HG02981 (cell line): ENCODE measurements around the gene MEPE.

Source experiments
- ATAC-seq: cut with Tn5 transposase; IDR thresholded peaks from one replicate; pipeline ENCODE4 v1.9.1; 2021; ENCODE audit warnings: mild to moderate bottlenecking, moderate library complexity; ENCODE audit not compliant: unreplicated experiment

MEPE gene

DNA sequence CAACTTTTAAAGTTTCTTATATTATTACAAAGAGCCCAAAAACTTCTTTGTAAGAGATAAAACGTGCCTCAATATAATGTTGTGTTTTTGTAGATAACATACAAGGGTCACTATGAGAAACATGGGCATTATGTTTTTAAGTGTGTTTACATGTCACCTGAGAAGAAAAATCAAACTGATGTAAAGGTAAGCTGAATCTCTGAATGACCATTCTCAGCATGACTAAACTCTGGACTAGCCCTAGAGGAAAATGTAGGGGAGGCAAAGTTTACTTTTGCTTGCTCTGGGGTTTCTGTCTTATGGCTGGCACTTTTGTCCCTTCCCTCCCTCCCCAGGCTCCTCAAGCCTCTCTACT, 6.8 kb downstream of the MEPE start:
- no peak for ATAC-seq

DNA sequence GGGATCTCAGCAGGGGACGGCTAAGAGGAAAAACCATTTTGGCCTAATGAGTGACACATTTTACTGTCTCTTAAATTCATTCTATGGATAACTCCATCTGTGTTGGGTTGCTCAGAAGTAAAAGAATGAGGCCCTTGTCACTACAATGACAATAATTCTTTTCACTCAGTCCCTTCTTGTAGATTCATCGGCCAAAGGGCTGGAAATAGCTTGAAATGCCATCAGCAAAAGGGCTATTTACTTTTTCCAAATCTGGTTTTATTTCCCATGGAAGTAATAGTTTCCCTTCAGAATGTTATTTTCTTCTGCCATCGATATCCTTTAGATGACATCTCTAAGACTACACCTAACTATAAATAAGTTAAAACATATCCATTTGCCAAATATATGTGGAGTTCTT, 7.4 kb downstream of the MEPE start:
- ATAC-seq, result no peak

DNA sequence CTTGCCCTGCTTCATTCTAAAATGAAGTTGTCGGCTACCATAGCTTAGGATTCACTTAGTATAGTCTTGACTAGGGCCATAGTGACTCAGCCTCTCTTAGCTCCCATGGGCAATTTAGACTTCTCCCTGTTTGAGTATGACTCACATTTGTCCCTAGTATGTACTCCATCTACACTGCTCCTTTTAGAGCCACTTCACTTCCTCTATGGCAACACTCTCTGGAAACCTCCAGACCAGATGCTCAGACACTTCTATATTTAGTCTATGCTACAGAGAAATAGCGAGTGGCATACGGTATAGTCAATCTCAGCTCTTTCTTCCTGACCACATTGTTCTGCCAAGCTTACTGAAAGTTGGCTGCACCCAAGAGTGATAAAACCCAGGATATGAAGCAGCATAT, 11.2 kb downstream of the MEPE start:
- no peak for ATAC-seq

DNA sequence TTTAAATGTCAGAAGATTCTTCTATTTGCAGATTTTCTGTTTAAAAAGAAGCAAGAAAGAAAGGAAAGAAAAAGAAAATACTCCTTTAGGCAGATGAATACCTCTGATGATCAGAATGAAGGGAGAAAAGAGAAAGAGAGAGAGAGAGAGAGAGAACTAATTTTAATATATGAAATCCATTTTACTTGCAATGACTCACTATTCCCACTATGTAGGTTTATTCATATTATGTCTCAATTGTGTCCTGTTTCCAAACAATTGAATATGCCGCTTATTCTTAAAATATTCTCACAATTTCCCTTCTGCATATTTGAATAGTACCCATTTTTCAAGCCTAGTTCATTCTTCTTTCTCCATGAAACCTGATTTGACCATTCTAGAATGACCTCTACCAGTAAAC, 11.7 kb downstream of the MEPE start:
- ATAC-seq, result no peak

DNA sequence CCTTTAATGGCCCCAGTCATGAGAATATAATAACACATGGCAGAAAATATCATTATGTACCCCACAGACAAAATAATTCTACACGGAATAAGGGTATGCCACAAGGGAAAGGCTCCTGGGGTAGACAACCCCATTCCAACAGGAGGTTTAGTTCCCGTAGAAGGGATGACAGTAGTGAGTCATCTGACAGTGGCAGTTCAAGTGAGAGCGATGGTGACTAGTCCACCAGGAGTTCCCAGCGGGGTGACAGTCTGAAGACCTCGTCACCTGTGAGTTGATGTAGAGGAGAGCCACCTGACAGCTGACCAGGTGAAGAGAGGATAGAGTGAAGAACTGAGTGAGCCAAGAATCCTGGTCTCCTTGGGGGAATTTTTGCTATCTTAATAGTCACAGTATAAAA, 13.5 kb downstream of the MEPE start:
- ATAC-seq, result no peak

DNA sequence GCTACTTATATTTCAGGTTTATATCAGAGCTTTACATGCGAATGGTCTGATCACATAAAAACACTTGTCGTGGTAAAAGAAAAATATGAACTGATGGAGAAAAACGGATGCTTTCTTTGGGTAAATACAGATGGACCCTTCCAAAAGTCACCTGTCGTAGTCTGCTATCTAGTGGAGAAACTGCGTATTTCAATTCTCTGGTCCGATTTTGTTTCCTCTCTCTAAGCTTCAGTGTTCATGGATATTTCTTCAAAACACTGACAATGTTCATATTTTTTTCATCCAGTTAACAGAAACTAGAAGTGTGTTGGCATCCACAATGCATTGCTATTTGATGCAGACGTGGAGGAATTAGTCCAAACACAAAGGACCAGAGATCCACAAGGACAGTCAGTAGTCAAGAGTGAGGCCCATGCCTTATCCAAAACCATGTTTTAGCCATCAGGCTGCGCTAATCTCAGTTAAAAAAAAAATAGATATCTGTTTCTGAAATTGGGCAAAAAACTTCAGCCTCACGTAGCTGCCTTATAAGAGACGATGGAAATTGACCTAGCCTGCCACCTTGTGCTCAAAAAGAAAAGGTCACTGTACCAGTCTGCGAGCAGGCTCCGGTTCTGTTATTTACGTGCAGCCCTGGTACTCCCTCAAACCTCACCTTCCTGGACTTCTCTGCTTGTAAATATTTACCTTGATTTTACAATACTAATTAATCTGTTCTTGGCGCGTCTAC, 16.0 kb downstream of the MEPE start:
- ATAC-seq, result peak; percentile 86

DNA sequence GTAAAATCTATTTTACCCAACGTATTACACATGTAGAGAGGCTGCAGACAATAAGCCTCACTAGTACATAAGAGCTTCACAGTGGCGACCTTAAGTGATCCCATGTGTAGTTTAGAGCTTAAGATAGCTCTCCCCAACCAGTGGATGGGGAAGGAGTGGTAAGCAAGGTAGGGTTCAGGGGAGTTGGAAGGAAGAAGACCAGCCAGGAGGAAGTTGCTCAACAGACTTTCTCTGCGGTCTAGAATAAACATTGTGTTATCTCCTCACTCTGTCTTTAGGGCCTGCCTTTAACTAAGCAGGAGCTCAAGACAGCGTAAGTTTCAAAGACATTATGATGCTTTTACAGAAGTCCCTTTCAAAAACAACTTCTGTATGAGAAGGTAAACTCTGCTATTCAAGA, 16.8 kb downstream of the MEPE start:
- no peak for ATAC-seq

DNA sequence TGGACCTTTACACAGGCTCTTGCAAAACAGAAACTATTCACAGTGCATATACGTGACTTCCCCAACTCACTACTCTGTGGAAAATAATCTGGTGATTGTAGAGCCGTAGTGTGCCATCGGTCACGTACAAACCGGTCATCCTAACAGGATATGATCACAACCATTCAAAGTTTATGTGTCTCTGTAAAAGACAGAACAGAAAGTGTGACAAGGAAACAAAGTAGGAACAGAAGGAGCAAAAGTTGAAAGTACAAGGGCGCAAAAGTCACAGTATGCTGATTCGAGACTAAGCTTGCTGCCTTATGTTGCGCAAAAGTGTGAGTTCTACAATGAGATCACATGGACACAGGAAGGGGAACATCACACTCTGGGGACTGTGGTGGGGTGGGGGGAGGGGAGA, 18.6 kb downstream of the MEPE start:
- no peak for ATAC-seq

DNA sequence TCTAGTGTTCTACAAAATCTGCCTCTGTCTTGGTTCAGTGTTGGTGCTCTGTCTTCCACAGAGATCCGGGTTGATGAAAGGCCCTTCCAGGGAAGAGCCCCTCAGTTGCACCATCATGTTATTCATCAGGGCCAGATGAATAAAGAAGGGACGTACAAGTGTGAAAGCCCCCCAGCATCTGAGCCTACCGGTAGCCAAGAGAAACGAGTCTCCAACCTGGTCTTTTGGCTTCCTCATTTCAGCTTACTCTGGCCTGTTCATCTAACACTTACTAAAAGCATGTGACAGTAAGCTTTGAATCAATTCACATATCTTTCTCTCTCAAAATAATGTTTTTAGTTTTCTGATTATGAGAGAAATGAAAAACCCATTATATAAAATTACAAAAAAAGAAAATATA, 19.2 kb downstream of the MEPE start:
- ATAC-seq, result no peak

DNA sequence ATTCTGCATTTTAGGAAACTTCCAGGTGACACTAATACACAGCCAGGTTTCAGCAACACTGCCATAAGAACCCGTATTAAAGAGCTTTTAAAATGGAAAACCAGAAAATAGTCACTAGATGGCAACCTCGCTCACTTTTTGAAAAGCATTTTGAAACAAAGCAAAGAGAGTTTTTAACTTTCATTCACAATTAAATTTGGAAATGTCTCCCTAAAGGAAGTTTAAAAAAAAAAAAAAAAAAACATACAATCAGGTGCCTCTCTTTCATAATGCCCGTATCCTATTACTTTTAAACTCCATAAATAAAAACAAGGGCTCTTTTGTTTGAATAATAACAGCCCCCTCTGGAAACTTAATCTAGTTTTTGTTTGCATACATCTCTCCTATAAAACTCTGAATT, 20.3 kb downstream of the MEPE start:
- ATAC-seq, result no peak

DNA sequence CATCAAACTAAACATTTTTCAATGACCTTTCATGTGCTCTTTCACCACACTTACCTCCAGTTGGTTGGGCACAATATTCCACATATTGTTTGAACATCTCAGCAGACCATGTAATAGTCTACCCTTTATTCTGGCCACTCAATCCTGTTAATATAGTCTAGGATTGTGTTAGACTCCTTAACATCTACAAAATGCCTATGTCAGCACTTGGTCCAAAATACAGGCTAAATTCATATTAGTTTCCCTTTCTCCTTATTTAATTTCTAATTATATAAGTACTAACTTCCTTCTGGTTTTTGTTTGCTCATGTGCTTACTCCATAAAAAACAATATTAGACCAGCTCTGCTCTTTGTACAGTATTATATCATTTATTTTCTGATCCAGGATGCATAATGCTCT, 21.1 kb downstream of the MEPE start:
- no peak for ATAC-seq

DNA sequence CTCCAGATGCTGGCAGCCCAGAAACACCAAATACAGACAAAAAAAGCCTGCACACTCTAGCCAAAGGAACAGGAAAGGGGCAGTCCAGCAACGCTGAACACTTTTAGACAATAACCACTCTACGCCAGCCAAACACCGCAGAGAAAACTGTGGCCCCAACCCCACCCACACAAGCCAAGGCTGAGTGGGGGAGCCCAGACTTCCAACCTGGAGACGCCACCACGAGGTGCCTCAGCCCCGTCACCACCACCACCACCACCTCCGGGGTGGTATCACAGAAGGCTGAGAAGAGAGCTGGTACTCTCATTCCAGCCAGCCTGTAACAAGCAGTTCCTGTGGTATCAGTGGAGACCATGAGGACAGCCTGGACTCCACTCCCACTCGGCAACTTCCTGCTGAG, 22.8 kb downstream of the MEPE start:
- ATAC-seq, result no peak

DNA sequence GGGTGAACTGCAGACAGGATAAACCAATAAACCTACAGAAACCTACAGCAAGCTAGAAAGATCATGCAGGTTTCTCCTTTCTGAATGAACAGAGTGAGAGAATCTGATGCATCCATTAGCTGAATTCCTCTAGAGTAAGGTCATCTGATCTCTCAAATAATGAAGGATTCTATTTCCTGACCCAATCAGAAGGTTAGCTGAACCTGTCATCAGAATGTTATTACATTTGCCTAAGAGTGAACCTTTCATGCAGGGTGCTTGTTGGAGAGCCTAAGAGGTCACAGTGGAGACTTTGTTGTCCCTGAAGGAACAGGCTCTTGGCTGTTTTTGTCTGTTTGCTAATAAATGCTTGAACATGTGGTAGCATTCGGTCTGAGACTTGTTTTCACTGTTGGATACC, 24.0 kb downstream of the MEPE start:
- ATAC-seq, result no peak

DNA sequence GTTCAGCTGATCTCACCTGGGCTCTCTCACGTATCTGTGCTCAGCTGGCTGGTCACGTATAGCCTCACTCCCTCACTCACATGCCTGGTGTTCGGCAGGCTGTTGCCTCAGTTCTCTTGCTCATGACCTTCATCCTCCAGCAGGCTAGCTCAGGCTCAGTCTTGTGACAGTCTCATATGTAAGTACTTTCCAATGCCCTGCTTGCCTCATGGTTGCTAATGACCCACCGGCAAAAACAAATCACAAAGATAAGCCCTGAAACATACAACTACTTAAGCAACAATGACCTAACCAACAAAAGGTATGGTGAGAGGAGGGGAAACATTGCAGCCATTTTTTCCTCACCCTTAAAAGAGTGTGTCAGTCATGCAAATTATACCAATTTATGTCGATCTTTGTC, 25.0 kb downstream of the MEPE start:
- ATAC-seq, result no peak

DNA sequence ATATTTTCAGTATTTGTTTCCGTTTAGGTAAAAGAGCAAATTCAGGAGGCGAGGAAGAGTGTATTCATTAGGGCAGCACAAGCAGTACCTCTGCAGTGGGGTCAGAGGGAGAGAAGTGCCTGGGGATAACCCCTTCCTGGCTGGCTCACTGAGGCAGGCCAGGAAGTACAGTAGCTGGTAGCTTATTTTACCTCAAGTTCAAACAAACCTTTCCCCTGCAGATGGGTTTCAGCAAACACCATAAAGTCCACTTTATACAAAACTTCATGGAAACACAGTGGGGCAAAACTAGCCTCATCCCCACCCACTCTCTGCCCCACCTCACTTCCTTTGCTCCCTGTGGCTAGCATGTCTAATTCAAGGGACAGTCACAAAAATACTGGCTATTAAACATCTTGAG, 29.5 kb downstream of the MEPE start:
- no peak for ATAC-seq

DNA sequence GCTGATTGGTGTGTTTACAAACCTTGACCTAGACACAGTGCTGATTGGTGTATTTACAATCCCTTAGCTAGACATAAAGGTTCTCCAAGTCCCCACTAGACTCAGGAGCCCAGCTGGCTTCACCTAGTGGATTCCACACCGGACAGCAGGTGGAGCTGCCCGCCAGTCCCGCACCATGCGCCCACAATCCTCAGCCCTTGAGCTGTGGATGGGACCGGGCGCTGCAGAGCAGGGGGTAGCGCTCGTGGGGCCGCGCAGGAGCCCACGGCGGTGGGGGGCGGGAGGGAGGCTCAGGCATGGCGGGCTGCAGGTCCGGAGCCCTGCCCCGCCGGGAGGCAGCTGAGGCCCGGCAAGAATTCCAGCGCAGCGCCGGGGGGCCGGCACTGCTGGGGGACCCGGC, 30.7 kb downstream of the MEPE start:
- ATAC-seq, result no peak

DNA sequence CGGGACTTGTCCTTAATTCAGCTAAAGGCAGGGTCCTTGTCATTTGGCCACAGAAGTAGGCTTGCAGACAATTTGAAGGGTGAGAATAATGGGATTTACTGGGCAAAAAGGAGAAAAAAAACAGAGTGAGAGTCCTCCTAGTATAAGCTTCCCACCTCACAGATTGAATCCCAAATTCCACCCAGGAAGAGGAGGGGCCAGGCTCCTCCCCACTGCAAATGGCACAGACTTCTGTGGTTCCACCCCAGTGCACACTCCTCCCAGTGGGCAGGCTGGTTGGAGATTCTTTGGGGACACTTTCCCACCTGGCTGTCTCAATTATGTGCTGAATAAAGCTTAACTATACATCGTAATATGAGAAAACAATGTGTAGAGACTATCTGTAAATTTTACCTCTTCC, 31.6 kb downstream of the MEPE start:
- ATAC-seq, result no peak

DNA sequence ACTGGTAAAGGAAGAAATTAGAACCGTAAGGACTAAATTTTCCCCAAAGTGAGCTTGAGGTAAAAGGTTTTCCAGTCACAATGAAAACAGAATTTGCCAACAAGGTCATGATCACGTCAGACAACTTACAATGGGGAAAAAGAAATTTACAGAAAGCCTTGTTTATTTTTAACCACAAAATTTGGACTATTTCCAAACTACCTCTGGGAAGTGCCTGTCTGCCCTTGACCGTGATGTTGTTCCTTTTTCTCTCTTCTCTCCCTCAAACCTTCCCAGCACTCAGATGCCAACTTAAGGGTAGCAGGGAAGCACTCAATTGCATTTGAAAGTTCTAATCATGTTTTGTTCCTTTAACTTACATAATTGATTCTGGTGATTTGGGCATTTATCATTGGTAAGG, 32.5 kb downstream of the MEPE start:
- ATAC-seq, result no peak

DNA sequence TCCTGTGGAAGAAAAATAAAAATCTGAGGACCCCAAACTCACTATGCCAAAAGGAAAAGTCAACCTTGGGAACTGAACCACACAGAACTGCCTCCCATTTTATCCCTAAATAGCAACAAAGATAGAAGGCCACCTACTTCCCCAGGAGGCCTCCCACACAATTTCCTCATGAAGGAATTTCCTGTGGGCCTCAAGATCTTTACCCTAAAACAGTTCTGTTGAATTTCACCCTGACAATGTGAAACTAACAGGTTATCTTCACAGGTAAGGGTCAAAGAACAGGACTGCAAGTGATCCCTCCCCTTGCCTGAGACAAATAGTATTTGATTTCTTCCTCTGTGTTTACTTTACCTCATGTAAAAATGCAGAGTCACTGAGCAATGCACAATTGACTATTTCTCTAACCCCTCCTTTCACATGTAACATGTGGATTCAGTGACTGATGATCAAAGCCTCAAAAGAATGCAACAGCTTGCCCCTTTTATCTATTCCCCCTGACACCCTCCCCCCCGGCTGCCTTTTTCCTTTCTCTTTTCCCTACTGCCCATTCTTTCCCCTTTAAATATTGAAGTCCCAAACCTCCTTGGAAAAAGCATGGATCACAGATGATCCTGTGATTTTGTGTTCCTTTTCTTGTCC, 33.3 kb downstream of the MEPE start:
- no peak for ATAC-seq

DNA sequence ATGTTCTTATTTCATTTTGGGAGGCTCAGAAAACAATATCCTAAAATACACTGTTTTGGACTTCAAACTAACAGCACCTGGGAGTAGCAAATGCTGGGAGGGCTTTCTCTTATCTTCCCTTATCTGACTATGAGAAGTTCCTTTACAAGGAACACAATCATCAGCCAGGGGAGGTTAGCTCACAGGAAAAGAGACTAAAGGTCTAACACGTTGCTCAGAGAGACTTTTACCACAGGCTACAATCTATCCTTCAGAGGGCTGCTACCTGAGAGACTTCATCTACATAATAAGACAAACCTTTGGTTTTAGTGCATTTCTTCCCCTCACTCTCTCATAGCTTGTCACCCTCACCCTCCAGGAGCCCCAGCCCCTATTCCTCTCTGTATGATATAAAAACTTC, 35.8 kb downstream of the MEPE start:
- no peak for ATAC-seq

DNA sequence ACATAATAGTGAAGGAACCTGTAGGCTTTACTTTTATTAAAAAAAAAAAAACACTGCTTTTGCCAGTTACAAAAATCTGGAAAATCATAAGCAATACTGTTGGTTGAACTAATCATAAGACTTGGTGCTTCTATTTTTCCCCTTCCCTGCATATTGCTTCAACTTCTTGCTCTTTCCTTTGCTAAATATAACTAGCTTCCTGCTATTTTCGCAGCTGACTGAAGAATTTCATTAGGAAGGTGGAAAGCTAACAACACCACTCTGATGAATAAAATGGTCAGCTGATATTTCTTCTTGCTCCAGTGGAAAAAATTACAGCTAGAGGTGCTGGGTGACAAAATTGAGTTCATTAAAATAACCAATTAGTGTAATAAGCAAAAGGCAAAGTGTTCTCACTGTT, 39.3 kb downstream of the MEPE start:
- no peak for ATAC-seq

DNA sequence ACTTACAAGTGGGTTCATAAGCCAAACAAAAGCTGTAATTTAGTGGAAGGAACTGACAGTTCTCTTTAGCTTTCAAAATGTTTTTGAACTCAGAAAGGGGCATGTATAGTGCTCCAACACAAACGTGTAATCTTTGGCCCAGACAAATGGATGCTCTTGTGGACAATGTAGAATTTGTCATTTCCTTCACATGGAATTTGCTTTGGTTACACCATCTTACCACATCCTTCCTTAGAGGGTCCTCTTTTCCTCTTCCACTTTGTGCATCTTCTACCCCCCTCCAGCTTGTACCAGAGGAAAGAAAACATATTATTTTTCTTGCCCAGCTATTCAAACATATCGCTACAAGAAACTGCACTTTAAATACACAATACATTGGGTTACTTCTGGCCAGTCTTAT, 42.4 kb downstream of the MEPE start:
- no peak for ATAC-seq

DNA sequence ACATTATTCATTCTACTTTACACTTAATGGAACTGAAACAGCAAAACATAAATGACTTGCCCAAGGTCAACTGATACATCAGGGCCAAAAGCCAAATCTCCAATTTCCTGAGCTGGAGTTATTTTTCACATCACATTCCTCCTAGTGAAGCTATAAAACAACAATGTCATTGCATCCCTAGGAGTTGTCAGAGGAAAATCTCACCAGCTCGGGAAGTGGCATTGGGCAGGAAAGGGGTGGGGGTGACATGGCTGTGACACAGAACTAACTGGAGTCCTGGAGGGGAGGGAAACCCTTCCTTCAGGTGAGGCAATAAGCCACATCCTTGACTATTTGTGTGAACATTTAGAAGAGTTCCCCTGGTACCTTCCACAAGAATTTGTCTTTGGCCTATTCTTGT, 47.3 kb downstream of the MEPE start:
- no peak for ATAC-seq
